Measurements from ENCODE around the gene VTA1. TPM values are rescaled to one million over a fixed set of nuclear protein-coding genes. Genes with fewer than 3 reads are reported as not detected.
"Not testable (repeated sequence)": the region's sequence is repeated elsewhere in the genome, so short reads cannot be mapped to it uniquely, and the experiment has no call there.

VTA1 gene
- total RNA-seq, 1 experiment from 2014 or later: 43.9 TPM

DNA sequence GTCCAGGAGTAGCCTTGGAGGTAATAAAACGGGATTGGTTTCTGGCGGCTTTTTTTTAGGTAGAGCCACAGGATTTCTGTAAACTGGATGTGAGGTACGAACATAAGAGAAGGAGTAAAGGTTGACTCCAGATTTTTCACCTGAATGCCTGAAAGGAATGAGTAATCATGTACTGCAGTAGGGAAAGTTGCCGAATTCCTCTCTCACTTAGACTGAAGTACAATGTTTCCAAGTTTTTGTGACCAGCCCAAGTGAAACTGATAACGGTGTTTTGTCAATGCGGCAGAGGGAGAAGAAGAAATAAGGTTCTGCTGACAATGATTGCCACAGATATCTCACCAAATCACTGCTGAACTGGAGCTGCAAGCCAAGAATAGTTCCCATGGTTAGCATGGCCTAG, 75.0 kb downstream of the VTA1 start:
- DNase-seq (ENCODE audit: extremely low read depth, low read depth): no peak

DNA sequence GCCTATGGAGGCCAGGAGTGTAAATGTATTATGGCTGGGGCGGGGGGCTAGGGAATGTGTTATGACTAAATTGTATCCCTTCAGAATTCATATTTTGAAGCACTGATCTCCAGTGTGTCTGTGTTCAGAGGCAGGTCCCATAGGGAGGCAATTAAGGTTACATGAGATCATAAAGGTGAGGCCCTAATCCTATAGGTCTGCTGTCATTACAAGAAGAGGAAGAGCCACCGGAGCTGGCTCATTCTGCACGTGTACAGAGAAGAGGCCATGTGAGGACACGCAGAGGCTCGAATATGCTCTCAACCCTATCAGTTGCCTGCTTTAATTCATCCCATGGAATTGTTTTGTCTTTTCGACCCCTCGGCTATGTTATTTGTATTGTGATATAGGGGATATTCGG, 76.9 kb downstream of the VTA1 start:
- DNase-seq (ENCODE audit: extremely low read depth, low read depth): no peak

DNA sequence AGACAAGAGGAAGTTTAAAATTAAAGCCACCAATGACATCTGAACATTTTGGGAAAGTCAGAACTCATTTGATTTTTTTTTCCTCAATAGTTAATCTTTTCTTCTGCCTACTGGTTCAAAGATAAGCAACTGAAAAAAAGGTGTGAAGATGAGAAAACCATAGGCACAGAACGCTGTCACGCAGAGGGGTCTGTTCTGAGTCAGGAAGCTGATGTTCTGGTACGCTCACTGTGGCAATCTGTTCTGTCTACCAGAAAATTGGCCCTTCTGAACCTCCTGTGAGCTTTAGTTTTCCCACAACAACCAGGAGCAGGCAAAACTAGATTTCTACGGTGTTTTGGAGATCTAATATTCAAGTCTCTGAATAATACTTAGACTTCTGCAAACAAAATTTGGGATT, 78.1 kb downstream of the VTA1 start:
- no peak for DNase-seq (ENCODE audit: extremely low read depth, low read depth)

DNA sequence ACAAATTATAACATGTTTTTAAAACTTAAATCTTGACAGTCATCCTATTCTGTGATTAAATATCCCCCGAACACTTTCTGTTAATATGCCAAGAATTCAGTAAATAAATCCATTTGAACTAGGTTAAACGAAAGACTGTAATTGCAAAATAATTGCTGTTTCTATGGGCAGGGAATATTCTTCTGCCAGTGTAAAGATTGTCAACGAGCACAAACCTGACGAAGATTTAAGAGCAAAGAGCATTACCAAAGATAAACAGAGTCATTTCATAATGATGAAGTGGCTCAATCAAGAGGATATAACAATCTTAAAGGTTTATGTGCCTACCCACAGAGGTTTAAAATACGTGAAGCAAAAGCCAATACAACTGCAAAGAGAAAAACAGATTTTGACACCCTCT, 78.5 kb downstream of the VTA1 start:
- no peak for DNase-seq (ENCODE audit: extremely low read depth, low read depth)

DNA sequence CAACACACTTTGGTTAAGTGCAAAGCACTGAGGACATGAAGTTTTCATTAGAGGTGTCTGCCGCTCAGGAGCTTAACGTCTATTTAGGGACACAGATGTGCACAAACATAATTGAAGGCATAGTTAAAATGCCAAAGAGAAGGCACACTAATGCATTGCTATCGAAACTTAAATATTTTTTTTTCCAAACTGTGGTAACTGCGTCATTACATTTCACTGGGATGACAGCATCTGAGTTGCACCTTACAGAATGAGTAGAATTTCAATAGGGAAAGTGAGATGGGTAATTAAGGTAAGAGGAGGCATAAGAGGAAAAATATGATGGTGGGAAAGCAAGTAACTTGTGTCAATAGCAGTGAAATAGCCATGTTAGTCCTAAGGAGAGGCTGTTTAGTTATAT, 79.7 kb downstream of the VTA1 start:
- no peak for DNase-seq (ENCODE audit: extremely low read depth, low read depth)

DNA sequence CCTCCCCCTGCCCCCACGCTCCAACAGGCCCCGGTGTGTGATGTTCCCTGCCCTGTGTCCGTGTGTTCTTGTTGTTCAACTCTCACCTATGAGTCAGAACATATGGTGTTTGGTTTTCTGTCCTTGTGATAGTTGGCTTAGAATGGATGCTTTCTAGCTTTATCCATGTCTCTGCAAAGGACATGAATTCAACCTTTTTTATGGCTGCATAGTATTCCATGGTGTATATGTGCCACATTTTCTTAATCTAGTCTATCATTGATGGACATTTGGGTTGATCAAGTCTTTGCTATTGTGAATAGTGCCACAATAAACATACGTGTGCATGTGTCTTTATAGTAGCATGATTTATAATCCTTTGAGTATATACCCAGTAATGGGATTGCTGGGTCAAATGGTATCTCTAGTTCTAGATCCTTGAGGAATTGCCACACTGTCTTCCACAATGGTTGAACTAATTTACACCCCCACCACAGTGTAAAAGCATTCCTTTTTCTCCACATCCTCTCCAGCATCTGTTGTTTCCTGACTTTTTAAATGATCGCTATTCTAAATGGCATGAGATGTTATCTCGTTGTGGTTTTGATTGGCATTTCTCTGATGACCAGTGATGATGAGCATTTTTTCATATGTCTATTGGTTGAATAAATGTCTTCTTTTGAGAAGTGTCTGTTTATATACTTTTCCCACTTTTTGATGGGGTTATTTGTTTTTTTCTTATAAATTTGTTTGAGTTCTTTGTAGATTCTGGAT, 82.6 kb downstream of the VTA1 start:
- DNase-seq (ENCODE audit: extremely low read depth, low read depth): not testable (repeated sequence)

DNA sequence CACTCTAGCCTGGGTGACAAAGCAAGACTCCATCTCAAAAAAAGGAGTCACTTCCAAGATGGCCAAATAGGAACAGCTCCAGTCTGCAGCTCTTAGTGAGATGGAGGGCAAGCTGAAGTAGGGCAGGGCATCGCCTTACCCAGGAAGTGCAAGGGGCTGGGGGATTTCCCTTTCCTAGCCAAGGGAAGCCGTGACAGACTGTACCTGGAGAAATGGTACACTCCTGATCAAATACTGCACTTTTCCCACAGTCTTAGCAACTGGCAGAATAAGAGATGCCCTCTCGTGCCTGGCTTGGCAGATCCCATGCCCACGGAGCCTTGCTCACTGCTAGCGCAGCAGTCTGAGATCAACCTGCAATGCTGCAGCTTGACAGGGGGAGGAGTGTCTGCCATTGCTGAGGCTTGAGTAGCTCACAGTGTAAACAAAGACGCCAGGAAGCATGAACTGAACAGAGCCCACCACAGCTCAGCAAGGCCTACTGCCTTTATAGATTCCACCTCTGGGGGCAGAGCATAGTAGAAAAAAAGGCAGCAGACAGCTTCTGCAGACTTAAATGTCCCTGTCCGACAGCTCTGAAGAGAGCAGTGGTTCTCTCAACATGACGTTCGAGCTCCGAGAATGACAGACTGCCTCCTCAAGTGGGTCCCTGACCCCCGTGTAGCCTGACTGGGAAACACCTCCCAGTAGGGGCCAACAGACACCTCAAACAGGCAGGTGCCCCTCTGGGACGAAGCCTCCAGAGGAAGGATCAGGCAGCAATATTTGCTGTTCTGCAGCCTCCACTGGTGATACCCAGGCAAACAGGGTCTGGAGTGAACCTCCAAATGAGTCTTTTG, 85.4 kb downstream of the VTA1 start:
- DNase-seq (ENCODE audit: extremely low read depth, low read depth): not testable (repeated sequence)

DNA sequence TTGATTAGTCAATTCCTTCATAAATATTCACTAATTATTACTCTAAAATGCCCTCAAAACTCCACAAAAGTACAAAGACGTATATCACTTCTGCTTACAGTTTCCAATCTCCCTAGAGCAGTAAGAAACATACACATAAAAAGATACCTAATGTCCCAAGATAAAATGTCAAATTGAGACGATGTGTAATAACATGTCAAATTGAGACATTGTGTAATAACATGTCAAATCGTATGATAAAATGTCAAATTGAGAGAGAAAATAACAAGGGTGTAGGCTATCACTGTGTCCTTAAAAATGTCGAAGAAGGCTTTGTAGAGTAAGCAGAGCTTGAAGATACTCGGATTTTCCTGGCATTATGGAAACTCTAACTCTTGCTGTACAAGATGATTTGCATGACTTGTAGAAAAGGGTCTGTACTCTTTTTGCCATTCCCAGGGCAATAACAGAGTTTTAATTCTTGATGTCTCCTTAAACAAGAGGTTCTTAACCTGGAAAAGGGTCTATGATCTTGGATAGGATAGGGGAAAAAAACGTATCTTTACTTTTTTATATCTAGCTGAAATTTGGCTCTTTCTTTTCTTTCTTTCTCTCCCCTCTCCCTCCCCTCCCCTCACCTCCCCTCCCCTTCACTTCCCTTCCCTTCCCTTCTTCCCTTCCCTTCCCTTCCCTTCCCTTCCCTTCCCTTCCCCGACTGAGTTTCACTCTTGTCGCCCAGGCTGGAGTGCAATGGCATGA, 87.1 kb downstream of the VTA1 start:
- no peak for DNase-seq (ENCODE audit: extremely low read depth, low read depth)

DNA sequence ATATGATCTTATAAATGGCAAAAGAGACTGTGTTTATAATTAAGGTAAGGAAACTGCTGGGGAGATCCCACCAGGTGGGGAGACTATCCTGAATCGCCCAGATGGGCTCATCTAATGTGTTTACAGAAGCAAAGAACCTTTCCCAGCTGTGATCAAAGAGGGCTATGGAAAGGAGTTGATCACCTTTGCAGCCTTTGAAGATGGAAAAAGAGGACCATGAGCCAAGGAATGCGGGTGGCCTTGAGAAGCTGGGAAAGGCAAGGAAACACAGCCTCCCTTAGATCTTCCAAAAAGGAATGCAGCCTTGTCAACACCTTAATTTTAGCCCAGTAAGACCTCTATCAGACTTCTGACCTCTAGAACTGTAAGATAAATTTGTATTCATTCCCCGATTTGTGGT, 88.2 kb downstream of the VTA1 start:
- no peak for DNase-seq (ENCODE audit: extremely low read depth, low read depth)

DNA sequence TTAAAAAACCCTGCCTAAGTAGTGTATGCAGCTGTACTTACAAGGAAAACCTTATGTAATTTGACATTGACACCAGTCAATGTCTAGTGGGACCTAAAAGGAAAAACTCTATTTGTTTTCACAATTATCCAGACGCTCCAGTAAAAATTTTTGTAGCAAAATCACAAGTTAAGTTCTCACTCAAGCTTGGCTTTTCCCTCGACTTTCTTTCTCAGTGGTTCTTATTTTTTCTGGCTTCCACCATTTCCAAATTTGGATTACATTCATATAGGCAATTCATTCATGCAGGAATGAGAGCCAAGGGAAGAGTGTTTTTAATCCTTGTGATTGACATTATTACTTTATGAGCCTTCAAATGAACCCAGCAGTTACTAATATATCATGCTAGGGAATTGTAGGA, 88.7 kb downstream of the VTA1 start:
- no peak for DNase-seq (ENCODE audit: extremely low read depth, low read depth)

DNA sequence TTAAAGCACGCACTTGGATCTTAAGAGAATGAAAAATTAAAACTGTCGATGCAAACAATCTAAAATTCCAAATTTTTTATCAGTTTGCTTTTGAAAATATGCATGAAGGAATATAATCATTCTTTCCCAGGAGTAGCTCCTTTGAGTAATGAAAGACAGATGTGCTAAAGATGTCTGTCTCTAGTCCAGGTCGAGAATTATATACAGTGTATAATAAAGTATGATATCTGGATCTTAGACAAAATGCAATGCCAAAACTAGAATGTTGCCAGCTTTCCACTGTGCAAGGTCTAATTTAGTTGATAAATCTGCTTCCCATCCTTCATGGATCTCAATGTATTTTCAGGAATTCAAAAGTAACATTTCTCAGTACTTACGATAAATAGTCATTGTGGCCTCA, 89.6 kb downstream of the VTA1 start:
- DNase-seq (ENCODE audit: extremely low read depth, low read depth): no peak

DNA sequence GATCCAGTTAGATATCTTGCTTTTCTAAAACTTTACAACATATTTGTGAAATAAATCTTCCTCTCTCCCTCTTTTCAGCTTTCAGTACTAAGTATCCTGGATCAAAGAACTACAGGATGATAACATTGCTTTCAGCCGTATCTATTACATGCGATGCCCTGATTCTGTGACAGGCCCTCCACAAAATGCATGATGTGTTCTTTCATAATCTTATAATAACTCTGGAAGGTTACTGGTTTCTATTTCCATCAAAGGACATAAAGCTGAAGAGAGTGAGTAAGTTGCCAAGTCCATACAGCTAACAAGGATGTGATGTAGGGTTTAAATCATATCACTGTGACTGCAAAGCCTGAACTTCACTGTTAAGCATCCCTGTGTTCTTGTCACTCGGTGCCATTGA, 91.8 kb downstream of the VTA1 start:
- no peak for DNase-seq (ENCODE audit: extremely low read depth, low read depth)

DNA sequence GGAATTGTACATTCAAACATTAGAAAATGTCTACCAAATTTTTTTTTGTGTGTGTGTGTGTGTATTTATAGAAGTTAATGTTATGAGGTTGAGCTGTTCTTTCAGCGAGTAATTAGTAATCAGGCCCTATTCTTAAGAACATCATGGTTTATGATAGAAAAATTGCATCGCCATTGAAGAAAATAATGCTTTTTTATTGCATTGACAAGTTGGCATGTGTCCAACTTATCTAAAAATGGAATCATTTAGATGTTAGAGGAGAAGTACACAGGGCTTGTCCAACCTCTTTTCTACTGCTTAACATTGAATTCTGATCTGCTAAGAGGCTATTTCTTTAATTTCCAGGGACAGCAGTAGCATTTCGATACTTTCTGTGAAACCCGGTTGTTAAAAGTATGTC, 93.1 kb downstream of the VTA1 start:
- no peak for DNase-seq (ENCODE audit: extremely low read depth, low read depth)

DNA sequence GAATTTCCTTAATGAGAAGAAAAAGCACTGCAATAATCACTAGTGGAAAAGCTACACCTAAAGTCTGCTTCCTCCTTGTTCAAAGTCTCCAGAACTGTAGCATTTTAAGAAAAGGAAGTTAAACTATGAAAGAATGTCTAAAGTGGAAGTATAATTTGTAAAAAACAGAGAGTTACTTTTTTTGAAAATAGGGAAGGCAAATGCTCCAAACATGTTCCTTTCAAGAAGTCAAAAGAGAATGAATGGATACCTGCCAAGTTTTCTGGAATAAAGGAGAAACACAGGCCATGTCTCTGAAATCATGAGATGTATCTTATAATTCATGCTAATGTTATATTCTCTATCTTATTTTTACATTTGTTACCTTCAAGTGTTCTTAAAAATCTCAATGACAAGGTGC, 94.0 kb downstream of the VTA1 start:
- DNase-seq (ENCODE audit: extremely low read depth, low read depth): no peak

DNA sequence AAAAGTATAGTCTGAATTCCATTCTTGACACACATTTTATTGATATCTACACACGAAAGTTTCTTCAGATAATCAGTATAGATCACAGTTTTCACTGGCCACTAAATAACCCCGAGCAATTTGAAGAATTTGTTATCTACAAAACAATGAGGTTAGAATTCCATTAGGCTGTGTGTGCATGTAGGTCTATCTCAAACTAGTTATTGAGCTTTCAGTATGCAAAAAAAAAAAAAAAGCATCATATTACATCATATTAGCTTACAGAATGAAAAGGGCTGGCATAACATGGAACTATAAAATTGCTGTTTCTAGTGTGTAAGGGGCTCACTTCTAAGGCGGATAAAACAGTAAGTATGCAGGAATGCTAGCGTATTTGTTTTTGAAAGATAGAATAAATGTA, 95.2 kb downstream of the VTA1 start:
- DNase-seq (ENCODE audit: extremely low read depth, low read depth): no peak

DNA sequence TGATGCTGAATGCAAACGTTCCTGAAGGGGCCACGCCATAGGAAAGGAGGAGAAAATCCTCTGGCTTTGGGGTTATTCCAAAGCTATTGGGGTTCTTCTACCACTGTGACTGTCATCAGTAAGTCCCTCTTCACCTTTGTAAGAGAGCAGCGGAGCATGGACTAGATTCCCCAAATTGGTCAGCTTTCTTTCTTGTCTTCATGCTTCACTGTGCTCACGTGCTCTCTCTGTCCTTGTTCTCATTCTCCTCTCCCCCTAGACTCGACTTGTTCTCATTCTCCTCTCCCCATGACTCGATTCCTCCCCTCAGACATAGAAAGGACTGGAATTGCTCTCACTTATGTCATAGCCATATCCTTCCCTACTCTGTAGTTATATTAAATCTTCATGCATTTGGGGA, 99.9 kb downstream of the VTA1 start:
- no peak for DNase-seq (ENCODE audit: extremely low read depth, low read depth)

DNA sequence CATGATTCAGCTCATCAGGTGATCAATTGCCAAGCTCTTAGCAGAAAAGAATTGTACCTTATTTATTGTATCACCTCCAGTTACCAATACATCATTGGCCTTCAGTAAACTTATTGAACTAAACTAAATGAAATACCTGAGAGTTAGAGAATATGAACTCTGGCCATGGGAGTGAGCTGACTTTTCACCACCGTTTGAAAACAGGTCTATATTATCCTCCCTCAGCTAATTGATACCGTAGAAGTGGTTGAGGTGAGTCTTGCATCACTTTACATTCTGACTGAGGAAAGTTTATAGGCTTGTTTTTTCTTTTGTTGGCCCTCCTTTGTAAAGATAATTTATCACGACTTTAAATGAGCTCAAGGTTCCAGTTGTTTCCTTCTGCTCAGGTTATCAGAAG, 102.2 kb downstream of the VTA1 start:
- no peak for DNase-seq (ENCODE audit: extremely low read depth, low read depth)

DNA sequence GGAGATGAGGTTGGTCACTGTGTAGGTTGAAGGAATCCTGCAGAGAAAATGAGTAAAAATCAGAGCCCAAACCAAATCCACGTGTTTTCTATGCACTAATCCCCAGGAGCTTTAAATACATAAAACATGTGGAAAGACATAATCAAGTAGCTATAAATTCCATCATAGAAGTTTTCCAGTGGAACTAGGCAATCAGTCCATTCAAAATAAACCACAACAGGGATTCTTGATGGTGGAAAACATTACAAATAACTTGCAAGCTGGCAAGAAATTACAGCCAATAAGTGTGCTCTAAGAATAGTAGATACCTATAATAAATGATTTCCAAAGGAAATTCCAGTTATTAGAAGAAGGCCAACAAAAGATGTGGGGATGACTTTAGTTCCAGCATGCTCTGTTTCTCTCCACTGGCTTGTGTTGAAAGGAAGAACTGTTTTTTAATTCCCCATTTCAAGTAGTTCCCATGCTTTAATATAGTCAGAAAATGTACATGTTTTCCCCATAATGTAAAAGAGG, 104.9 kb downstream of the VTA1 start:
- no peak for DNase-seq (ENCODE audit: extremely low read depth, low read depth)

DNA sequence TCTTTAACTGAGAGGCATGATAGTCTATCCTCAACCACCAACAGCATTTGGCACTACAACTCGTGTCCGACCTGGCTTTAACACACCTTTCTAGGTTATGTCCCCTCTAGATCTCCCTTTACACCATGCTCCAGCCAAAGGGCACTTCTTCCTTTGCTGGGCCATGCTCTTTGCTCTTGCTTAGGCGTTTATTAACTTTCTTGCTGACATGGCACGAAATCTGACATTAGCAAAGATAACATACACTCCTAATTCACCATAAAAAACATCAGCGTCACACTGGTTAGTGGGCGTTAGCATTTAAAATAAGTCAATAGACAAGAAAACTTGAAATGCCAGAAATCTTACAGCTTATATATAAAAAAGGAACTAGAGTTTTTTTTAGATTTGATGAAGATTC, 107.5 kb downstream of the VTA1 start:
- no peak for DNase-seq (ENCODE audit: extremely low read depth, low read depth)

DNA sequence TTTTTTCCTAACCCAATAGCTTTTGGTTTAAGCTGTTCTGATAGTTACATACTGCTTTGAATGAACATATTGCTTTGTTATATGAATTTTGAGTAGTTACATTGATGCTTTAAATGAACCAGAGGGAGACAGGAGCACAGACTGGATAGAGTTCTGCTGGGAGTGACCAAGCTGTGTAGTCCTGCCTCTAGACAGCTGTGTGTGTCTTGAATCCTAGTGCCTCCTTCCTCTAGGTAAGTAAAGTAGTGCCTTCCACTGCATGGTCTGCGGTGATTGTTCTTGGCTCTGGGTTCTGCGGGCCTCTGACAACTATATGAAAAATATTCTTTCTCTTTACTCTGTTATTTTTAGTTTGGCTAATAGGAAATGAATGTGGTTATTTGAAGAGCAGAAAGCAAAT, 108.7 kb downstream of the VTA1 start:
- DNase-seq (ENCODE audit: extremely low read depth, low read depth): no peak

DNA sequence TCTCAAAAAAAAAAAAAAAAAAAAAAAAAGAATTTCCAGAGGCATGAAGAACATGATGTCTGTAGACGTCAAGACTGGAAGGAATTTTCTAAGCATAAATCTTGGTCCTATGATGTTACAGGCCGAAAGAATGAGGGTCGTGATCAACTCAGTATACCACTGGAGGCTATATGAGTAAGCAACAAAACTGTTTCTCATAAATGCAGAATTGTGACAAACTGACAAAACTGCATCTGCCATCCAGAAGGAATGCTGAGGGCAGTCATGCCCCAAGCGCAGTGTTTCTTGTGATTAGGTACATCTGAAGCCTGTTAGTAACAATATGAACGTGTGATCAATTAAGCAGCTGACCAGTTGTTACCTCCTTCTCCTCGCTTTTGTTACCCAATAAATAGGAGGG, 111.2 kb downstream of the VTA1 start:
- no peak for DNase-seq (ENCODE audit: extremely low read depth, low read depth)
